HG02943 (cell line): ENCODE data around the gene DIAPH2.

Experiments
- ATAC-seq: cut with Tn5 transposase; IDR thresholded peaks from one replicate; pipeline ENCODE4 v1.9.1; 2021; ENCODE audit warnings: mild to moderate bottlenecking, low read depth, moderate library complexity; ENCODE audit not compliant: unreplicated experiment

Gene DIAPH2

DNA sequence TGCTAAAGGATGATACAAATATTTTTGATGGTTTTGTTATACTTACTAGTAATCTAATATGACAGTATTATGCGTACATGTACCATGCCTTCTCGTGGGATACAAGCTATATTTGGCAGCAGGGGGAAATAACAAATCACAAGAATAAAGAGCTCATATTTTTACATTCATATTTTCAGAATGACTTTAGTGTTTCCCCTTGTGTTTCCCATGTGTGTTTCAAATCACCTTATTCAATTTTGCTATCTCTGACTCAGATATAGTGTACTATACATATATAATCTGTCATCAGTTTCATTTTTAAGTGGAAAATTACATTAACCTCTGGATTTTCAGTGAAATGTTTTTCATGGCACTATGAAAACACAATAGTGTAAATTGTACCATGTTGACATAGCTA is 345.8 kb downstream of the DIAPH2 start:
- ATAC-seq = no peak

DNA sequence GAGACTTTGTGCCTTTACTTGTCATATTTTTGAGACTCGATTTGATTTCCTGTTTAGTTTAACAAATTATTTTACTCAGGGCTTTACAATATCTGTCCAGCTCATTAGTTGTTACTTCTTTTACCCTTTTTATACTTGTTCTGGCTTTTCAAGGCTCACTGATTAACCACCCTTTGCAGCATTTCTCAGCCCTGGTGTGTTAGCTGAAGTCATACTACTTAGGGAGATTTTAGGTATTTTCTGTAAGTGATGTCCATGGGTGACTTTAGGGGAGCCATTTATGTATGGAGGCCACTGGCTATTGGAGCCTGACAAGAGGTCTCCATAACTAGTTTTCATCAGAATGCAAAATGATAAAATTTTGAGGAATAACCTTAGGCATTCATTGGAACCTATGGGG is 346.3 kb downstream of the DIAPH2 start:
- ATAC-seq = no peak

DNA sequence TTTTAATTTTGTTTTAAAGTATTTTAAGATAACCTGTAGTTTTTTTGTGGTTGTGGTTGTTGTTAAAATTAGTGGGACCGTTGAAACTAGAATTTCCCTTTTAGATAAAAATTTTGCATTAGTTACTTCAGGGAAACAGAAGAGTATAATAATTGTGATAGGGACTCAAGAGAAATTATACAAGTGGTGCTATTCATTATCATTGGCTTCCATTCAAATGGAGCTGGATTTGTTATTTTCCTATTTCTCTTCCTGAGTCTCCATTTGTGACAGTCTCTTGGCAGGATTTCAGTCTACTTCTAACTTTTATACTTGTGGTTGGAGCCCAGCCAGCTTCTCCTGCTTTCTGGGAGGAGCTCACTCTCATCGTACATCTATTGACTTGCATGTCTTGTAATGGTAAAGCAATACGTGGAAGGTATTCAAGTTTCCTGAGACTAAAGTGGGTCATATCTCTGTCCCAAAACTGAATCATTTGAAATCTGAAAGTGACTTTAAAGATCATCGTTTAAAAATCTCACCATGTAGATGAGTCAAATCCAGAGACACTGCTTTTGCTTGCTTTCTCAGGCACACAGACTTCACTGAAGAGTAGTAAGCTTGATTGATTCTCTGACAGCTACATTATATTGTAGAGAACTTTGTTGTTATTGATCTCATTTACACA is 354.9 kb downstream of the DIAPH2 start:
- ATAC-seq = peak; percentile 82

DNA sequence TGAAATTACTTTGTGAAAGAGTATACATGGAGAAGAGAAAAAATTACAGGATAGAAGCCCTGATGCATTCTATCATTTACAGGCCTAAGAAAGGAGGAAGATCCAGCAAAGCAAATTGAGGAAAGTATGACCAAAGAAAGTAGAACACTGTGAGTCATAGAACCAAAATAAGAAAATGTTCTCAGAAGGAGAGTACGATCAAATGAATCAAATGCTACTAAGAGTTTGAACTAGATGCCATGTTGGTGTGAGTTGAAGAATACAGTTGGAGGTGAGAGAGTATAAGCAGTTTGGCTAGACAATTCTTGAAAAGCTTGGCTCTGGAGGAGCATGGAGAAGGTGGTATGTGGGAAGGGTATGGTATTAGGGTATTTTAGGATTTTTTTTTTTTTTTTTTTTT is 360.8 kb downstream of the DIAPH2 start:
- no peak for ATAC-seq

DNA sequence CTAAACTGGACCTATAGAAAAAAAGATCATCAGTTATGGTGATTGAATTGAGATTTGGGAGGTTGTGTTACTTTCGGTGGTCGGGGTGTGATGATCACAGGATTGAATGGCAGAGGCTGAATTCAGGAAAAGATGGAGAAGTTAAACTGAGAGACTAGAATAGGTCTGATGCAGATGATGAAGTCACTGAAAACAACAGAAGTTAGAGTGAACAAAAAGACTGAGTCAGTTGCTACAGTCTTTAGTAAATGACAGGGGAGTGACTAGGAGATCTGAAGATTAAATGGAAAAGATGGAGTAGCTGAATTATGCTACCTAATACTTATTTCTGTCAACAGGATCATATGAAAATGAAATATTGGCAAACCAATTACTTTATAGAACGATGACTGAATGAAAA is 362.2 kb downstream of the DIAPH2 start:
- no peak for ATAC-seq

DNA sequence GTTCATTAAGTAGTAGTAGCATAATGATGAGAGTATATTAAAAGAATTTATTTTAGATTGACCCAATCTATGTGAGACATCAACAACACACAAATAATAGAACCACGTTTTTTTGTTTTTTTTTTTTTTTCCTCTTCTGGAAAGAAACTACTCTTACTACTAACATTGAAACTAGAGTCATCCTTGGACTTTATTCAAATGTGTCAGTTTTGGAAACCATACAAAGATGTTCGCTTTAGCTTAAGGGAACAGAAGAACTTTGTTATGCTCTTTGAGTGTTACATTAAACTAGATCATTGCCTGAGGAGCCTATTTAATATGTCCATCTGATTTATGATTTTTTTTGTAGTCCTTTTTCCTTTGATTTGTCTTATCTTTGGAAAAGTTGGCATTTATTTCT is 365.8 kb downstream of the DIAPH2 start:
- no peak for ATAC-seq

DNA sequence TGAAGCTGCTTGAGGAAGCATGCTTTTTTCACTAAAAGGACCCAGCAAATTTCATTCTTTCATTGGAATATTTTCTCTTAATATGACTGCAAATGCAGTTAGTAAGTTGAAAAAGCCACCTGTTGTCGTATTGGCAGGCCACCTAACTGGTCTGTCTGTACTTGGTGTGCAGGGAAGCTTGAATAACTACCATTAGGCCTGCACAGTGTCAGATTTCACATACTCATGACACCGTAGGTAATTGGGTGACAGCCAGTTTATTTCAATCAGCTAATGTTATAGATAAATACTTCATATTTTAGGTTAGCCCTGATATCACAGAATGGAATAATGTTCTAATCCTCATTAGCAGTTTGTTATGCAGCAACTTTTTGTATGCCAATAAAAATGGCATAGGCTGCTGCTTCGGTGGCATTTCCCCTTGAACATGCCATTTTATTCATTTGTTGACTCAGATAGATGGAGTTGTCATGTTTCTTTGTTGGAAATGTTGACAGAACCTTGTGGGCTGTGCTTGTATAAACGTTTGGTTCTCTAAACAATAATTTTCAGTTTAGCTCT is 372.8 kb downstream of the DIAPH2 start:
- no peak for ATAC-seq

DNA sequence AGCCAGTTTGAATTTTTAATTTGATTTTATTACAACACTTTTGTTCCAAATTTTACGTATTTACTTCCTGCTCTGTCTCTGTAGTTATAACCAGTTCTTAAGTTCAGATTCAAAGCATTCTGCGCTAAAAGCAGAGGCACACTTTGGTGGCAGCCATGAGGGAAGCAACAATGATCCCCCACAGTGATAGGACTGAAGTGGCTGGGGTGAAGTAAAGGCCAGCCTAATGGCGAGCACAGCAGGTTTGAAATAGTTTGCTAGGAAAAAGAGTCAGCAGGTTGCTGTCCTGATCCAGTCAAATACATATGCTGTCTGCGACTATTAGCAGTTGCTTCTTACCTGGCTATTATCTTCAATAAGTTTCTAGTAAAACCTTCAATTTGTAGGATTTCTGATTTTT is 375.4 kb downstream of the DIAPH2 start:
- ATAC-seq = no peak

DNA sequence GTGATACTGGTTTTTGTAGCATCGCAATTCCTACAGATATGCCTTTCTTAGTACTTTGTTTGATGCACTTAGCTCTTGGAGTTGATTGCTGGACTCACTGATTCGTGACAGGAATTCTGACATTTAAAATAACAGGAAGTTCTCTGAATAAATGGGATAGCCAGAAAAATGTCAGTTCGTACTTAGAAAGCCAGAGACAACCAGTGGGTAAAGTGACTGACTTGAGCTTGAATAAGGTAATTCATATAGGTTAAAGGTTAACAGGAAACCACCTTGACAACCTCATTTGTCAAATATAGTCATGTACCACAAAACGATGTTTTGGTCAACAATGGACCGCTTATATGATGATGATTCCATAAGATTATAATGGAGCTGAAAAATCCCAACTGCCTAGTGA is 380.4 kb downstream of the DIAPH2 start:
- ATAC-seq = no peak

DNA sequence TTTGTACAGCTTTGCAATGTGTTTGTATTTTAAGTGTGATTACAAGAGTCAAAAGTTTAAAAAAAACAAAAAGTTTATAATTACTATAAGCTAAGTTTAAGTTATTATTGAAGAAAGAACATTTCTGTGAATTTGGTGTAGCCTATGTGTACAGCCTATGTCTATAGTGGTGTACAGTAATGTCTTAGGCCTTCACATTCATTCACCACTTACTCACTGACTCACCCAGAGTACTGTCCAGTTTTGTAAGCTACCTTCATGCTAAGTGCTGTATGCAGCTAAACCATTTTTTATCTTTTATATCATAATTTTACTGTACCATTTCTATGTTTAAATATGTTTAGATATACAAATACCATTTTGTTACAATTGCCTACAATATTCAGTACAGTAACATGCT is 381.3 kb downstream of the DIAPH2 start:
- ATAC-seq = no peak

DNA sequence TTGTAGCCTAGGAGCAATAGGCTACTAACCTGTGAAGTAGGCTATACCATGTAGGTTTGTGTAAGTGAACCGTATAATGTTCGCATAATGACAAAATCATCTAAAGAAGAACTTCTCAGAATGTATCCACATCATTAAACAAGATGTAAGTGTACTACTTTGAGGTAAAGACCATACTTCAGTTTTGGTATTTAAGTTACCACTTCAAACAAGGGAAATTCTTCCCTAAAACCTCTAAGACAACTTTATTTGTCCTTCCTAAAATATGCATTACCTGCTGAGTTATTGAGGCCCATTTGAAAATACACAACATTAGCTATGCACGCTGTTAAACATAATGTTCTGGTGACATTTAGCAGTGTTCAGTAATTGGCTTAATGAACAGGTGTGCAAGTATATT is 381.7 kb downstream of the DIAPH2 start:
- no peak for ATAC-seq

DNA sequence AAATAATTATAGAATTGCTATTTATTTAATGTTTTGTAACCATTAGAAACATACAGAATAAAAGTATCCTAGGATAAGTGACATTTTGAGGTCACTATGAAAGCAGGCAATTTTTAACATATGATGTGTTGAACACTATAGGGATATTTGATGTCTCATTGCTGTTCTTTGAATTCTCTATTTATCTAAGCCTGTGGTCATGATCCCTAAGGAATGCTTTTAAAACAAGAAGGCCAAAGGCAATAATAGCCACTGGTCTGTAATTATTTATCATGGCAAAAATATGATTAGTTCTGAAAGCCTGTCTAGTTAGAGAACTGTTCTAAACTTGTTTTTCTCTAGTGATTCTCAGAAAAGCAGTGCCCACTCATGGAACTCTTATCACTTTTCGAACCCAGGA is 385.7 kb downstream of the DIAPH2 start:
- ATAC-seq = no peak

DNA sequence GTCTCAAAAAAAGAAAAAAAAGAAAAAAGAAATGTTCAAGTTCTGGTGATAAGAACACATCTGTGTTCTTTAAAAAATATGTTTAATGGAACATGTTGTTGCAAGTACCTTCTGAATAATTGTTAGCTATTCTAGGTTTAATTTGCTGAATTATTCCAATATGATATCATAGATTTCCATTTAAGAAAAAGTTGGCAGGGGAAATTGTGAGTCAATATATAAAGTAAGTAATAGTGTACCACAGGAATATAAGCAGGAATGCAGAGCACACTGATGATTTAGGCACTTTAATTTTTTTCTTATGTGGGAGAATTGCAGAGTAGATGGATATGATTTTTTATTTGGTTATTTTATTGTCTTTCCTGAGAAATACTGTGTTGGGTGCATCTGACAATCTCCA is 389.8 kb downstream of the DIAPH2 start:
- ATAC-seq = no peak

DNA sequence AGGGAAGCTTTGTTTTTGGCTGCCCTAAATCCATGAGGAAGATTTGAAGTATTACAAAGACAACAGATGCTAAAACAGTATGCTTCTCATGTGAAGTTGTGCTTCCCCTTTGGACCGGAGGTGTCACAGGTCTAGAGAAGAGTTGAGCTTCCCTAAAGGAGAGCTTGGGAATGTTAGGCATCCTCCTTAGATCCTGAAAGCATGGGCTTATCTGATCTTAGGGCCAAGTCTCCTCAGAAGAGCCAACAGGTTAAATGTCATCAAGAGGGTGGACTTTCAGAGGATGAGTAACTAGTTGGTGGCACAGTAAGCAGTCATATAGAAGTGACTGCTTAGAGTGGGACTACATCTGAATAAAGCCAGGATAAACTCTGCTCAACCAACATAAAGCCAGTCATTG is 404.5 kb downstream of the DIAPH2 start:
- ATAC-seq = no peak

DNA sequence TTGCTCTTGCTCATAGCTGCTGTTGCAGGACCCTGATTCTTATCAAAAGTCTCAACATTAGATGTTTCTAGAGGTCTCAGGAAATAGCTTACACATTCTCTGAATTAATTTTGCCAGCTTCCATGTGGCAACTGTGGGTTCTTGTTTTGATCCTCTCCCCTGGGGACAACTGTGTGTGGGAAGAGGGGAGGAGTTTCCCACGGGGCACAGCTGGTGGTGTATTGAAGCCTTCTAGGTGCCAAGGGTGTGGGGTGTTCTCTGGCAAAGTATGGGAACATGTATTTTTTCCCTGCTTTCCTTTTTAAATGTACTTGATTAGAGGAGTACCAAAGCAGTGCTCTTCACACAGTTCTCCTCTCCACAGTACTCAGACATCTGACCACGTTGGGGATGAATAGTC is 411.7 kb downstream of the DIAPH2 start:
- no peak for ATAC-seq

DNA sequence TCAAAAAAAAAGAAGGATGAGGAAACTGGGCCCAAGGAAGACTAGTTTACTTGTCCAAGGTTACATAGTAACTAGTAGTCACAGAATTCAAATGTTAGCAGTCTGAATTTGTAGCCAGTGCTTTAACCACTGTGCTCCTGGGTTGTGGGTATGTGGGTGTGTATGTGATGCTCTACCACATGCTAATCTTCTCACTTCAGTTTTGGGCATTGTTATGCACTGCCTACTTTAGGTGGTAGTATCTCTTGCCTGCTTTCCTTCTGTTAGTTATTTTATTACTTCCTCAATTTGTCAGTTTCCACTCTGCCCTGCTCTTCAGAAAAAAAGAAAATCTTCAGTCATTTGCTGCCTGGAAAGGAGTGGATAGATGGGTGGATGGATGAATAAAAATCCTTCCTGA is 418.3 kb downstream of the DIAPH2 start:
- no peak for ATAC-seq

DNA sequence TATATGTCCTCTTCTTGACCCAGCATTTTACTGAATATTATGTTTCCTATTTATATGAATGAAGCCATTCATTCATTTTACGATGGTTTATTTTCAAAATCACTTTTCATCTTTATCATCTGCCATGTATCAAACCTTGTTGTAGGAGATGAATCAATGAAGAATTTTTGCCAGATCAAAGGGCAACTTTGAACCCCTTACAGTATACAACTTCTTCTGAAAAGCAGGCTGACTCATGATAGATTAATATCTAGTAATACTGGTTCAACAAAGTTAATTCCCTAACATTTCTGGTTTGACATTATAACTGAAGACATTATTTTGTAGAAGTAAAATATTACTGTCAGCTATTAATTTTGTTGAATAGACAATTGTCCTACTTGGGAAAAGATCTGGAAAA is 425.1 kb downstream of the DIAPH2 start:
- no peak for ATAC-seq

DNA sequence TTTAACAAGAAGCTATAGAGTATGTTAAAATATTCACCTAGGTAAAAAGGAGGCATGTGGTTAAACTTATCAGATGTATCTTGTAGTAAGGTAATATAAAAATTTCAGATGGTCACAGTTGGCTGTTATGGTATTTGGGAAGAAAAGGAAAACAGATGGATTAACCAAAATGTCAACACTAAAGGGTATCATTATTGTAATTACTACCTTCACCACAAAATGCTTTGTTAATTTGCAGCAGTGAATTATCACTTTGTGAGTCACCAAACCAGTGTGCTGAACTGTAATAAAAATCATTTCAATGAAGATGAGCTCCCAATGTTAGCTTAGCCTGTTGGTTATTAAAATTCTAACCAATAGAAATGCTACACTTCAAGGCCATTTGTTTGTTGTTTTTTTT is 432.9 kb downstream of the DIAPH2 start:
- no peak for ATAC-seq

DNA sequence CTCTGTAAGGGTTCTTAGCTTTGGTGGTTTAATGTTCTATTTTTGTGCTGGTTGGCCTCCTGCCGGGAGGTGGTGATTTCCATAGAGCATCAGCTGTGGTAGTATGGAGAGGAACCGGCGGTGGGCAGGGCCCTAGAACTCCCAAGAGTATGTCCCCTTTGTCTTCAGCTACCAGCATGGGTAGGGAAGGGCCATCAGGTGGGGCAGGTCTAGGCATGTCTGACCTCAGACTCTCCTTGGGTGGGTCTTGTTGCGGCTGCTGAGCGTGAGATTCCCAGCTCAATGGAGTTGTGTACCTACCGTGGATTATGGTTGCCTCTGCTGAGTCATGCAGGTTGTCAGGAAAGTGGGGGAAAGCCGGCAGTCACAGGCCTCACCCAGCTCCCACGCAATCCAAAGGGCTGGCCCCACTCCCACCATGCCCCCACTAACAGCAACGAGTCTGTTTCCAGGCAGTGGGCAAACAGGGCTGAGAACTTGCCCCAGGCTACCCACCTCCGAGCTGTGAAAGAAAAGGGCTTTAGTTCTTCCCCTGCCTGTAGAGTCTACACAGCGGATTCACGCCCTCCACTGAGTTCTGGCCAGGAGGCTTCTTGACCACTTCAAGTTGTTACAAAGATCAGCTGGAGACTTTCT is 434.9 kb downstream of the DIAPH2 start:
- ATAC-seq = no peak

DNA sequence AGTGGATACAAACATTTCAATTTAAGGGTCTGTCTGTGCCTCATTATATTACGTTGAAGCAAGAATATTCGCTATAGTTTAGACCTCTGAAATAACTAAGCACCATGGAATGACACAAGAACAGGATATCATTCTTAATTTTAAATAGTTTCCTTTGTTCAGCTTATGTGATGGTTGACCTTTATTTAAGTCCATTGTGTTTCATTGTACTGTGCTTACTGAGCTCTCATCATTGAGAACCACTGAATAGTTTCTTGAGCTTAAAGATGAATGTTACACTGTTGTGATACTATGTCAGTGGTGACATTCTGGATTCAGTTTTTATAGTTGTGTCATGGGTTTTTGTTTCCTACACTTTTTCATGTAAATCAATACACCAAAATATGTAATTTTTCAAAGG is 438.4 kb downstream of the DIAPH2 start:
- ATAC-seq = no peak

DNA sequence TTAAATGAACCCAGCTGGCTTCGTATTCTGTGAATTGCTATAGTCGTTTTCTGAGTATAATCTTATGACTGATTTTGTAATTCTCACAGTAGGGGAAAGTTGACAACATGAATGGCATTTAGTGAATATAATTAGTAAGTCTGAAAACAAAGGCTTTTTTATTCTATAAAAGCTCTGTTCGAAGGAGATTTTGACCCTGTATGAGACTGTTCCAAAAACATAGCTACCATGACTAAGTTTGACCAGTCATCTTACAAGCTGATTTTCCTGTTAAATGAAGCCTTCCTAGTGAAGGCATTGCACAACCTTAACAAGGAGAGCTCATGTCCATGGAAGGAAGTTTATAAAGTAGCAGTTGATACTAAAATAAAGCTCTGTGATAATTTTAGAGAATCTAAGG is 441.4 kb downstream of the DIAPH2 start:
- ATAC-seq = no peak

DNA sequence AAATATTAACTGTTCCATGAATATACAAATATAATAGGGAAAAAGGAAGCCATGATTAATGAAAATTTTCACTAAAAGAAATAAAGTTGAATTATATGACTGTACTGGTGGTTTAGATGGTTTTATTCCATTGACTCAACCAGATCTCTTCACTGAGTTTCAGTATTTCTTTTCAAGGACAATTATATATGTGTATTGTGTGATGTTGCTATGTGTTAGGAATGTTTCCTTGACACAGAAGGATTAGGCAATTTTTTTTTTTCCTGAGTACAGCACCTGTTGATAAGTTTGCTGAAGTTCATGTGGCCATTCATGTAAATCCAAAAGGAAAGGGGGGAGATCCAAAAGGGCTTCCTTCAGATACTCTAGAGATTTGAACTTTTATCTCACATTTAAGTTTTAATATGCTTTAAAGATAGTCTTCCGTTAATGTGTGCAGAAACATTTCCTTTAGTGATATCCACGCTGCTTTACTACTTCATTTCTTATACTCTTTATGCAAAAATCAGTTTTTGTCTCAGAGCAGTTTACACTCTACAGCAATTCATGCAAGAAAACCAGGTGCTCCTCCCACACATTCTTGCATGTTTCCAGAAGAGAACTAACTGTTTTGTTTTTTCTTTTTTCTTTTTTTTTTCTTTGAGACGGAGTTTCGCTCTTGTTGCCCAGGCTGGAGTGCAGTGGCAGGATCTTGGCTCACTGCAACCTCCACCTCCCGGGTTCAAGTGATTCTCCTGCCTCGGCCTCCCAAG is 448.2 kb downstream of the DIAPH2 start:
- no peak for ATAC-seq
